ENCODE data around the gene WASF2.

WASF2 gene

GRCh38 chr1:27400963-27401341 lies 89.0 kb downstream of the WASF2 start:
- H3K36me3 ChIP-seq: peaks cover 27% of the 10 kb centered on the region
- TF ChIP-seq CTCF (IDR thresholded peaks at IDR 0.05): no peak
- peaks cover 6 to 13% of the 10 kb centered on the region in 2 experiments for H3K4me1 ChIP-seq (ENCODE audit: control insufficient read depth in 1 of 2, insufficient read depth in 1 of 2, low read depth in 1 of 2, low read length in 1 of 2)

GRCh38 chr1:27400082-27400962 lies 89.6 kb downstream of the WASF2 start:
- no peaks in the 10 kb centered on the region for H3K27me3 ChIP-seq
- H3K36me3 ChIP-seq: peaks cover 22% of the 10 kb centered on the region
- TF ChIP-seq CTCF (IDR thresholded peaks at IDR 0.05): no peak
- no peak overlapping the region for H3K4me3 ChIP-seq (ENCODE audit: low read depth in 1 of 2, low read length in 1 of 2)
- no peak overlapping the region for H3K27ac ChIP-seq
- peaks cover 6 to 13% of the 10 kb centered on the region in 2 experiments for H3K4me1 ChIP-seq (ENCODE audit: control insufficient read depth in 1 of 2, insufficient read depth in 1 of 2, low read depth in 1 of 2, low read length in 1 of 2)
- no peaks in the 10 kb centered on the region for H3K9me3 ChIP-seq

More at GRCh38 chr1:27400963-27401341, 89.0 kb downstream of the WASF2 start:
- Histone ChIP-seq H3K27me3 (no peaks in the 10 kb centered on the region), H3K27ac (no peak overlapping the region), H3K4me3 (ENCODE audit: low read depth in 1 of 2, low read length in 1 of 2) (no peak overlapping the region), H3K9me3 (no peaks in the 10 kb centered on the region)

- peaks cover 6 to 13% of the 10 kb centered on the region in 2 experiments for H3K4me1 ChIP-seq (ENCODE audit: control insufficient read depth in 1 of 2, insufficient read depth in 1 of 2, low read depth in 1 of 2, low read length in 1 of 2)
- peaks cover 5% of the 10 kb centered on the region for H3K27me3 ChIP-seq
- no peak overlapping the region for H3K27ac ChIP-seq
- peaks cover 13% of the 10 kb centered on the region for H3K36me3 ChIP-seq
- no peak overlapping the region for H3K4me3 ChIP-seq (ENCODE audit: low read depth in 1 of 2, low read length in 1 of 2)
- no peaks in the 10 kb centered on the region for H3K9me3 ChIP-seq
- TF ChIP-seq CTCF (IDR thresholded peaks at IDR 0.05): no peak
Observed at GRCh38 chr1:27399251-27400025, 90.5 kb downstream of the WASF2 start.

GRCh38 chr1:27398405-27399149 lies 91.4 kb downstream of the WASF2 start:
- TF ChIP-seq CTCF (IDR thresholded peaks at IDR 0.05): no peak
- Histone ChIP-seq H3K9me3 (no peaks in the 10 kb centered on the region), H3K4me1 (ENCODE audit: control insufficient read depth in 1 of 2, insufficient read depth in 1 of 2, low read depth in 1 of 2, low read length in 1 of 2) (peaks cover 3 to 8% of the 10 kb centered on the region in 2 experiments), H3K36me3 (peaks cover 4% of the 10 kb centered on the region), H3K27ac (no peak overlapping the region), H3K4me3 (ENCODE audit: low read depth in 1 of 2, low read length in 1 of 2) (no peak overlapping the region), H3K27me3 (peaks cover 10% of the 10 kb centered on the region)

- Histone ChIP-seq H3K4me3 (ENCODE audit: low read depth in 1 of 2, low read length in 1 of 2) (no peak overlapping the region), H3K4me1 (ENCODE audit: control insufficient read depth in 1 of 2, insufficient read depth in 1 of 2, low read depth in 1 of 2, low read length in 1 of 2) (peaks cover 1 to 5% of the 10 kb centered on the region in 2 experiments), H3K27ac (no peak overlapping the region), H3K36me3 (no peaks in the 10 kb centered on the region), H3K27me3 (peaks cover 19% of the 10 kb centered on the region), H3K9me3 (no peaks in the 10 kb centered on the region)
- no peak for TF ChIP-seq CTCF (IDR thresholded peaks at IDR 0.05)
Observed at GRCh38 chr1:27397749-27398148, 92.2 kb downstream of the WASF2 start.
